Measurements from ENCODE around the gene DNAAF9. TPM values are rescaled to one million over a fixed set of nuclear protein-coding genes. Genes with fewer than 3 reads are reported as not detected.

Gene DNAAF9
- polyA plus RNA-seq, 10 donors: 13.4 to 18.5 (median 15.5) TPM

- DNase-seq: no peak
These were observed 5.3 kb upstream of the DNAAF9 start for GRCh38 chr20:3412600-3413392.

GRCh38 chr20:3410464-3410863 is 3.0 kb upstream of the DNAAF9 start:
- DNase-seq: no peak

- no peak for DNase-seq
These were observed 1.9 kb upstream of the DNAAF9 start for GRCh38 chr20:3409417-3409816.

GRCh38 chr20:3407771-3408637 is 535 bp upstream of the DNAAF9 start:
- peak; percentile 75 to 93 (median 80) for DNase-seq

DNA sequence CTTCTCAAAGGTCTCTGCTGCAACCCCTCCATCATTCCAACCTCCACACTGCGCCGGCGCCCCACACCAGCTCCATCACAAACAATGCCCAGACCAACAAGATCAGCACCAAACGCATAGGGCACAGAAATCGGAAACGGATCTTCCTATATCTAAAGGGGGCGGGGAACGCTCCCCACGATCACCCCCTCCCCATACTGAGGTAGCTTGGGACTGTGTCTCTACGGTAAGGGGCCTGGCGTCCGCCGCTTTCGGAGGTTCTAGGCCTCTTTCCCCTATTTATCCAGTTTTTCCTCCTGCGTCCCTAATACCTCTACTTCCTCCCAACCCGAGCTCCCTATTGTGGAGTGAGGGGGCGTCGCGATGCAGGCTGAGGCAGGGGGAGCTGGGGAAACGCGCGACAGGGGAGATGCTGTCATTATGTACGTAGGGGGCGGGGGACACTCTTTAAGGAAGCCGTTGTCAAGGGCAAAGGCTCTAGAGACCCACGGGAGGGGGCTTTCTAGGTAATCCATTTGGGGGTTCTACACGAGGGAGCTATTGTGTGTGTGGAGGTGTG is 909 bp downstream of the DNAAF9 start:
- peak; percentile 2 to 69 (median 25) for DNase-seq

- DNase-seq: no peak
These were observed 1.6 kb downstream of the DNAAF9 start for GRCh38 chr20:3405696-3406358.

GRCh38 chr20:3405139-3405538 is 2.3 kb downstream of the DNAAF9 start:
- no peak for DNase-seq

- no peak for DNase-seq
These were observed 3.1 kb downstream of the DNAAF9 start for GRCh38 chr20:3404402-3404801.

DNA sequence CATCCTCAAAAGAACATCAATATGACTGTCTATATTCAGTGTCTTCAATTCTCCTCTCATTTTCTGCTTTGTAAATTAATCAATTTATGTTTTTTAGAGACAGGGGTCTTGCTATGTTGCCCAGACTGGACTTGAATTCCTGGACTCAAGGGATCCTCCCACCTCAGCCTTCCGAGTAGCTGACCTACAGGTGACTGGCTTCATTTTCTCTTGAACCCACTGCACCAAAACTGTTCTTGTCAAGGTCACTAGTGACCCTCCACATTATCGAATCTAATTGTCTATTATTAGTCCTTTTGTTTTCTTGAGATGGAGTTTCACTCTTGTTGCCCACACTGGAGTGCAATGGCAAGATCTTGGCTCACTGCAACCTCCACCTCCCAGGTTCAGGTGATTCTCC is 3.7 kb downstream of the DNAAF9 start:
- DNase-seq: no peak

GRCh38 chr20:3402453-3402852 is 5.0 kb downstream of the DNAAF9 start:
- no peak for DNase-seq

DNA sequence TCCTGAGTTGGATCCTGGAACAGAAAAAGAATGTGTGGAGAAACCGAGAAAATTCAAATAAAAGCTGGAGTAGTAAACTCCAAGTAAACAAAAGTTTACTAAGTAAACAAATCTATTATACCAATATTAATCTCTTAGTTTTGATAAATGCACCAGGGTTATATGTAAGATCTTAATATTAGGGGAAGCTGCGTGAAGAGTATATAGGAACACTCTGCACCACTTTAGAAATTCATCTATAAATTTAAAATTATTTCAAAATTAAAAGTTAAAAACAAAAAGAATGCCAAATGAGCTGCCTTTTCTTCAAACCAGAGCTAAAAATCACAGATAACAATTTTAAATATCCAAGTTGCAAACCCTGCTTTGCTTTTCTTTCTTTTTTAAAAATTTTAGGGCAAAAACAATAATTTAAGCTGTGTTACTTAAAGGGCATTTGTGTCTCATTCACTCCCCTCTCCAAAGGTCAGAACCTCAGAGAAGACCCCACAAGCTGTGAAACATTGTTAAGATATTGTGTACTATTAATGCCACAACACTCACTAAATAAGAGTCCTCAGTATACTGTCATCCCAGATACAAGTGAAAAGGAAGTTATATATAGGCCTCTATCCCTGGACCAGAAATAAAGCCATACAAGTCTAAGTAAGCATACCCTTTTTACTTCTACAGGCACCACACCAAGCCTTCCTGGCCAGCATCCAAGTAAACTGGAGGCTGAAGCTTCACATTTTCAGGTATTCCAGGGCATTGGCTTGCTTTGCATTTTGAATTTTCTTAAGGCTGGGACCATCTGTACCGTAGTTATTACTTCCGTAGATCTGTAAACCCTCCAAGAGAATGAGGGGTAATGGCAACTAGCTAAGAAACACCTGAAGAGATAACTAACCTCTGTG is 7.0 kb downstream of the DNAAF9 start:
- DNase-seq: no peak

GRCh38 chr20:3398681-3399252 is 8.7 kb downstream of the DNAAF9 start:
- DNase-seq: no peak

GRCh38 chr20:3396492-3396891 is 11.0 kb downstream of the DNAAF9 start:
- no peak for DNase-seq

GRCh38 chr20:3392756-3393155 is 14.7 kb downstream of the DNAAF9 start:
- no peak for DNase-seq

DNA sequence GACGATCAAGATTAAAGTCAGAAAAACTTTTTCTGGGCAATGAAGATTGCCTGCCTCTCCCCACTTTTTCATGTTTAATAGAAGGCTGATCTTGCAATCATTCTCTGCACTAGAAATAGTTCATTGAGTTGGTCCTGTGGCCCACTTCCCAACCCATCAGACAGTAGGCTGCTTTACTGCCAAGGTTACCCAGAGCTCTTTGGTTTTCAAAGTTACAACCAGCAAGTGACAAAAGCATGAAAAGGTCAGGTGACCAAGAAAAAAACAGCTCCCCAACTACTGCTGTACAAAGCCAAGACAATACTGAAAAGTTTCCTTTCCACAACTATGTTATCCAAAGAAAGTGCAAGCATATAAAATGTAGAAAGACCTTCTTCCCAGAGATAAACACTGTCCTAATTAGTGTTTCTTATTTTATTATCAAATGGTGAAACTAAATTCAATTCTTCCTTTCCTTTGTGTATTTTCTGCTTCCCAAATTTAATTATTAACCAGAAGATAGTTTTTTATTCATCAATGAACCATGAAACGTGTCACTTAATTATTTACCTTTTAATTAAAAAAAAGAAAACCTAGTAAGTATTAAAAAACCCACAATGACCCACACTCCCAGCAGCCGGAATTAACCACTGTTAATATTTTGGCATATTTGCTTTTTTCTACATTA is 16.6 kb downstream of the DNAAF9 start:
- DNase-seq: no peak

DNA sequence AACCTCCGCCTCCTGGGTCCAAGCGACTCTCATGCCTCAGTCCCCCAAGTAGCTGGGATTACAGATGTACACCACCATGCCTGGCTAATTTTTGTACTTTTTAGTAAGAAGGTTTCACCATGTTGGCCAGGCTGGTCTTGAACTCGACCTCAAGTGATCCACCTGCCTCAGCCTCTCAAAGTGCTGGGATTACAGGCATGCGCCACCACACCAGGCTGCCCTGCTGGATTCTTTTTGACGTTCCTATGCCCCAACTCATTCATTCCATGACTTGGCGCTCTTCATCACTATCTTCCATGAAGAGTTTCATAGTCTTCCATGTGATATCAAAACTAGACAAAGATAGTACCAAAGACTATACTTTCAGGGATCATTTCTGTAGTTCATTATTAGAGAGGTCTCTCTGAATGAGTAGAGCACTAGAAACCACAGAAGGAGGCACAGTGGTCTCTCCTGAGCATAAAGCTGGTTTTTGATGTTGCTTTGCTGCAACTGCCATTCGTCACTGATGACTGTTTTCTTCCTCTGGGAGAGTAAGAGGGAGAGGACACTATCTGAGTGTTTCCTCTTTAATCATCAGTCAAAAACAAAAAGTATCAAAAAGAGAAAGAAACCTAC is 23.5 kb downstream of the DNAAF9 start:
- DNase-seq: no peak

DNA sequence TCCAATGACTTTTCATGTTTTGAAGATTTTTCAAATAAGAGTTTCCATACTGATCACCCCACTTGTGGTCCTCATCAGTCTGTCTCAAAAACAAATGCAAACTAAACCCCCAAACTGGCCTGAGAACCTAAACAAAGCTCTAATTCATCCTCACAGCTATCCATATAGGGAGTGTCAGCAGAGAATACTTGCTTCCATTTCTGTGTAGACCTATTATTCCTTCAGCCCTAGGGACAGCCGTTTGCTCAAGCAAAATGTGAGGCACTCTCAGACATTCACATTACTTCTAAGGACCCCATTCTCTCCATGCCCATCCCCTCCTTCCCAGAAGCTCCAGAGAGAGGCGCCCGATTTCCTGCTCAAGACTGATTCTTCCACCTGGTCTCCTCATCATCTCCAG is 24.6 kb downstream of the DNAAF9 start:
- DNase-seq: no peak

DNA sequence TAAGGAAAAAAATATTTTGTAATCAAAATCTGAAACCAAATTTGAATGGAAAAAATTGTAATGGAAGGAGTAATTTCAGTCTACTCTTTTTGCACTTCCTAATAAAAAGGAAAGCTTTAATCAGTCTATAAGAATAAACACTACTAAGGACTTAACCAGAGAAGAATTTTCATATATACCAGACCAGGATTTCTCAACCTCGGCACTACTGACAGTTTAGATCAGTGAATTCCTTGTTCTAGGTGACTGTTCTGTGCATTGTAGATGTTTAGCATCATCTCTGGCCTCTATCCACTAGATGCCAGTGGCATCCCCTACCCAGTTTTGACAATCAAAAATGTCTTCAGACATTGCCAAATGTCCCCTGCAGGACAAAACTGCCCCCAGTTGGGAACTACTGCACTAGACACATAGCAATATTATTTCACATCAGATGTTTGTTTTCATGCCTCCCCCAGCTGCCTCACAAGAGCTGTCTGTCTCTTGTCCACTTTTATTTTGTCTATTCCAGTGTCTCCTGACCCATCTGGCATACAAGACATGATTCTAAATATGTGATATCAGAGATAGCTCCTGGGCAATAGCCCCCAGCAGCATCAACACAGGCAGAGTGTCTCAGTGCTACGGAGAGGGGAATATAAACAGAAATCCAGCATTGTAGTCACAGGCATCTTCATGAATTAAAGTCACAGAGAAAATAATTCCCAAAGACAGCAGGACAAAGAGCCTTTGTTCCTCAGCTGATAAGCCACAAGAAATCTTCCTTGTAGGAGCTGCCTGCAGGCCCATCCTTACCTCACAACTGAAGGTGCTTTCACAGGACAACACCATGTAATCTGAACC is 27.0 kb downstream of the DNAAF9 start:
- DNase-seq: no peak

GRCh38 chr20:3378138-3378537 is 29.3 kb downstream of the DNAAF9 start:
- DNase-seq: peak in 2 of 3 donors; percentile 6 to 29
